ENCODE results near the gene RPRD1B.

Gene RPRD1B

GRCh38 chr20:38132156-38132909 lies 98.8 kb downstream of the RPRD1B start:
- no peaks in the 10 kb centered on the region for H3K9me3 ChIP-seq (ENCODE audit: control insufficient read depth, low read length)
- no peaks in the 10 kb centered on the region for H3K27me3 ChIP-seq (ENCODE audit: control insufficient read depth, insufficient read depth, low read length)
- no peaks in the 10 kb centered on the region for H3K36me3 ChIP-seq (ENCODE audit: control insufficient read depth, insufficient read depth, low read length)
- no peak overlapping the region for H3K9ac ChIP-seq (ENCODE audit: low read length)
- H3K4me1 ChIP-seq (ENCODE audit: control insufficient read depth, insufficient read depth, low read length) = peaks cover under 1% of the 10 kb centered on the region
- no peak overlapping the region for H3K4me3 ChIP-seq (ENCODE audit: low read length)

GRCh38 chr20:38132910-38133501 lies 99.5 kb downstream of the RPRD1B start:
- Histone ChIP-seq H3K36me3 (ENCODE audit: control insufficient read depth, insufficient read depth, low read length) (no peaks in the 10 kb centered on the region), H3K9me3 (ENCODE audit: control insufficient read depth, low read length) (no peaks in the 10 kb centered on the region), H3K4me3 (ENCODE audit: low read length) (no peak overlapping the region), H3K27me3 (ENCODE audit: control insufficient read depth, insufficient read depth, low read length) (no peaks in the 10 kb centered on the region), H3K4me1 (ENCODE audit: control insufficient read depth, insufficient read depth, low read length) (no peaks in the 10 kb centered on the region), H3K9ac (ENCODE audit: low read length) (no peak overlapping the region)

- no peaks in the 10 kb centered on the region for H3K4me1 ChIP-seq (ENCODE audit: control insufficient read depth, insufficient read depth, low read length)
- H3K9me3 ChIP-seq (ENCODE audit: control insufficient read depth, low read length) = no peaks in the 10 kb centered on the region
- H3K4me3 ChIP-seq (ENCODE audit: low read length) = no peak overlapping the region
- no peaks in the 10 kb centered on the region for H3K36me3 ChIP-seq (ENCODE audit: control insufficient read depth, insufficient read depth, low read length)
- H3K27me3 ChIP-seq (ENCODE audit: control insufficient read depth, insufficient read depth, low read length) = no peaks in the 10 kb centered on the region
- H3K9ac ChIP-seq (ENCODE audit: low read length) = no peak overlapping the region
Observed at GRCh38 chr20:38133680-38134426, 100.3 kb downstream of the RPRD1B start.

GRCh38 chr20:38134427-38135270 lies 101.1 kb downstream of the RPRD1B start:
- H3K9ac ChIP-seq (ENCODE audit: low read length) = no peak overlapping the region
- no peaks in the 10 kb centered on the region for H3K36me3 ChIP-seq (ENCODE audit: control insufficient read depth, insufficient read depth, low read length)
- H3K4me3 ChIP-seq (ENCODE audit: low read length) = no peak overlapping the region
- H3K27me3 ChIP-seq (ENCODE audit: control insufficient read depth, insufficient read depth, low read length) = no peaks in the 10 kb centered on the region
- H3K9me3 ChIP-seq (ENCODE audit: control insufficient read depth, low read length) = no peaks in the 10 kb centered on the region
- peaks cover under 1% of the 10 kb centered on the region for H3K4me1 ChIP-seq (ENCODE audit: control insufficient read depth, insufficient read depth, low read length)

GRCh38 chr20:38135271-38135650 lies 101.7 kb downstream of the RPRD1B start:
- H3K9me3 ChIP-seq (ENCODE audit: control insufficient read depth, low read length) = no peaks in the 10 kb centered on the region
- H3K36me3 ChIP-seq (ENCODE audit: control insufficient read depth, insufficient read depth, low read length) = no peaks in the 10 kb centered on the region
- peaks cover 7% of the 10 kb centered on the region for H3K4me1 ChIP-seq (ENCODE audit: control insufficient read depth, insufficient read depth, low read length)
- no peaks in the 10 kb centered on the region for H3K27me3 ChIP-seq (ENCODE audit: control insufficient read depth, insufficient read depth, low read length)
- no peak overlapping the region for H3K4me3 ChIP-seq (ENCODE audit: low read length)
- no peak overlapping the region for H3K9ac ChIP-seq (ENCODE audit: low read length)

- H3K27me3 ChIP-seq (ENCODE audit: control insufficient read depth, insufficient read depth, low read length) = no peaks in the 10 kb centered on the region
- H3K9me3 ChIP-seq (ENCODE audit: control insufficient read depth, low read length) = no peaks in the 10 kb centered on the region
- peaks cover 9% of the 10 kb centered on the region for H3K4me1 ChIP-seq (ENCODE audit: control insufficient read depth, insufficient read depth, low read length)
- no peak overlapping the region for H3K9ac ChIP-seq (ENCODE audit: low read length)
- no peaks in the 10 kb centered on the region for H3K36me3 ChIP-seq (ENCODE audit: control insufficient read depth, insufficient read depth, low read length)
- no peak overlapping the region for H3K4me3 ChIP-seq (ENCODE audit: low read length)
Observed at GRCh38 chr20:38135651-38136420, 102.3 kb downstream of the RPRD1B start.

- no peaks in the 10 kb centered on the region for H3K9me3 ChIP-seq (ENCODE audit: control insufficient read depth, low read length)
- no peaks in the 10 kb centered on the region for H3K27me3 ChIP-seq (ENCODE audit: control insufficient read depth, insufficient read depth, low read length)
- no peaks in the 10 kb centered on the region for H3K36me3 ChIP-seq (ENCODE audit: control insufficient read depth, insufficient read depth, low read length)
- H3K4me1 ChIP-seq (ENCODE audit: control insufficient read depth, insufficient read depth, low read length) = peaks cover 9% of the 10 kb centered on the region
- no peak overlapping the region for H3K4me3 ChIP-seq (ENCODE audit: low read length)
- no peak overlapping the region for H3K9ac ChIP-seq (ENCODE audit: low read length)
Observed at GRCh38 chr20:38136421-38137245, 103.1 kb downstream of the RPRD1B start.

- peaks cover 9% of the 10 kb centered on the region for H3K4me1 ChIP-seq (ENCODE audit: control insufficient read depth, insufficient read depth, low read length)
- H3K36me3 ChIP-seq (ENCODE audit: control insufficient read depth, insufficient read depth, low read length) = no peaks in the 10 kb centered on the region
- no peak overlapping the region for H3K9ac ChIP-seq (ENCODE audit: low read length)
- no peak overlapping the region for H3K4me3 ChIP-seq (ENCODE audit: low read length)
- H3K27me3 ChIP-seq (ENCODE audit: control insufficient read depth, insufficient read depth, low read length) = no peaks in the 10 kb centered on the region
- H3K9me3 ChIP-seq (ENCODE audit: control insufficient read depth, low read length) = no peaks in the 10 kb centered on the region
Observed at GRCh38 chr20:38137441-38138037, 104.0 kb downstream of the RPRD1B start.

GRCh38 chr20:38138086-38138778 lies 104.7 kb downstream of the RPRD1B start:
- no peak overlapping the region for H3K4me3 ChIP-seq (ENCODE audit: low read length)
- H3K9me3 ChIP-seq (ENCODE audit: control insufficient read depth, low read length) = no peaks in the 10 kb centered on the region
- no peak overlapping the region for H3K9ac ChIP-seq (ENCODE audit: low read length)
- H3K4me1 ChIP-seq (ENCODE audit: control insufficient read depth, insufficient read depth, low read length) = peaks cover 12% of the 10 kb centered on the region
- H3K36me3 ChIP-seq (ENCODE audit: control insufficient read depth, insufficient read depth, low read length) = no peaks in the 10 kb centered on the region
- no peaks in the 10 kb centered on the region for H3K27me3 ChIP-seq (ENCODE audit: control insufficient read depth, insufficient read depth, low read length)

All from mucosa of stomach (tissue), 1 donor.